GM23248 (cell line): ENCODE measurements around the gene ULK3. TPM values are rescaled to one million over a fixed set of nuclear protein-coding genes. Genes with fewer than 3 reads are reported as not detected.
"Not testable (repeated sequence)": the region's sequence is repeated elsewhere in the genome, so short reads cannot be mapped to it uniquely, and the experiment has no call there.

Experiments
- DNase-seq: peaks from one replicate; pipeline ENCODE4 v3.0.0-alpha.2; 2015
- H2AFZ ChIP-seq: fragments of 200-600 bp; sonication (generic); 2 replicates; pipeline ENCODE4 v1.6.1; 2016; ENCODE audit warnings: antibody characterized with exemption
- H3F3A ChIP-seq: fragments of 200-600 bp; sonication (generic); 2 replicates; pipeline ENCODE4 v1.6.1; 2016; ENCODE audit warnings: mild to moderate bottlenecking, antibody characterized with exemption, mixed run types; ENCODE audit not compliant: insufficient read depth
- H3K27ac ChIP-seq: fragments of 200-600 bp; sonication (generic); 2 replicates; pipeline ENCODE4 v1.5.1; 2016; ENCODE audit warnings: mild to moderate bottlenecking
- H3K27me3 ChIP-seq: fragments of 200-600 bp; sonication (generic); replicated peaks from 2 replicates; pipeline ENCODE4 v1.6.1; 2016; ENCODE audit warnings: mild to moderate bottlenecking; ENCODE audit not compliant: insufficient read depth
- H3K36me3 ChIP-seq: fragments of 200-600 bp; sonication (generic); 2 replicates; pipeline ENCODE4 v1.6.1; 2016; ENCODE audit warnings: low read depth, mild to moderate bottlenecking
- H3K4me1 ChIP-seq: fragments of 200-600 bp; sonication (generic); 2 replicates; pipeline ENCODE4 v1.6.1; 2016; ENCODE audit warnings: mild to moderate bottlenecking; ENCODE audit not compliant: insufficient read depth
- H3K4me2 ChIP-seq: fragments of 200-600 bp; sonication (generic); one replicate; pipeline ENCODE4 v1.6.1; 2016; ENCODE audit warnings: mild to moderate bottlenecking; ENCODE audit not compliant: unreplicated experiment
- H3K4me3 ChIP-seq: fragments of 200-600 bp; sonication (generic); 2 replicates; pipeline ENCODE4 v1.5.1; 2016; ENCODE audit warnings: mild to moderate bottlenecking
- H3K79me2 ChIP-seq: fragments of 200-600 bp; sonication (generic); 2 replicates; pipeline ENCODE4 v1.6.1; 2016; ENCODE audit warnings: mild to moderate bottlenecking; ENCODE audit not compliant: insufficient read depth
- H3K9ac ChIP-seq: fragments of 200-600 bp; sonication (generic); 2 replicates; pipeline ENCODE4 v1.6.1; 2016; ENCODE audit warnings: mild to moderate bottlenecking
- H3K9me2 ChIP-seq: fragments of 200-600 bp; sonication (generic); 2 replicates; pipeline ENCODE4 v1.6.1; 2016; ENCODE audit warnings: mixed run types, mild to moderate bottlenecking, moderate library complexity; ENCODE audit not compliant: insufficient read depth
- H3K9me3 ChIP-seq: fragments of 200-600 bp; sonication (generic); one replicate; pipeline ENCODE4 v1.6.1; 2017; ENCODE audit warnings: low read depth
- H4K20me1 ChIP-seq: fragments of 200-600 bp; sonication (generic); 2 replicates; pipeline ENCODE4 v1.6.0; 2016; ENCODE audit not compliant: insufficient read depth
- EZH2 ChIP-seq: fragments of 200-600 bp; sonication (generic); IDR thresholded peaks from 2 replicates; pipeline ENCODE4 v1.6.1; 2018; ENCODE audit warnings: antibody characterized with exemption, mild to moderate bottlenecking; ENCODE audit not compliant: insufficient read depth, poor library complexity, severe bottlenecking
- EZH2phosphoT487 ChIP-seq: fragments of 200-600 bp; sonication (generic); IDR thresholded peaks from 2 replicates; pipeline ENCODE4 v1.6.1; 2018; ENCODE audit warnings: antibody characterized with exemption, moderate library complexity, mild to moderate bottlenecking, low read depth; ENCODE audit not compliant: insufficient read depth
- WGBS, 2 experiments: methylation state at CpG; one replicate each; pipeline ENCODE4 v1.1.6; 2015 to 2017; ENCODE audit warnings: low lambda C conversion rate in 2 of 2, low coverage in 1 of 2; ENCODE audit errors: missing lambda C conversion rate in 2 of 2; 5-methylcytosine and 5-hydroxymethylcytosine counted together
- in situ Hi-C: fragments of 300-500 bp; cut with MboI; formaldehyde crosslinking; loops from 2 replicates; pipeline ENCODE4 v1.15.0; 2020
- polyA plus RNA-seq: library from polyadenylated mRNA; unstranded; fragments of >200 nt; fragmentation: Nextera tagmentation; extraction: Ambion mirVana; gene quantifications from 2 replicates; pipeline ENCODE4 v1.2.1, GENCODE V29; 2016
- total RNA-seq: library from RNA; depleted of rRNA; stranded (reverse); fragments of >200 nt; shearing (Covaris generic); gene quantifications from 2 replicates; pipeline ENCODE4 v1.2.3, GENCODE V29; 2014

The ULK3 gene
- total and polyA plus RNA-seq, 2 experiments from 2014 or later = 14.6 to 30.3 TPM

GRCh38 chr15:74889883-74890664 lies 47.1 kb upstream of the ULK3 start, which contains the start of gene MPI:
MPI (plus strand) TSS chr15:74890042; CDS start chr15:74890074, 32 bp downstream.
- TF ChIP-seq EZH2 = no peak
- Histone ChIP-seq H3K9ac (peak within 1 kb of the TSS; percentile 90), H3K4me1 (peaks cover 13% of the 10 kb centered on the region), H4K20me1 (no peaks in the 10 kb centered on the region), H3K27ac (peak within 1 kb of the TSS; percentile 3; the same call in 1 of the 2 replicates), H3K79me2 (peaks cover 17% of the 10 kb centered on the region; the same call in 1 of the 2 replicates), H3K4me3 (peak within 1 kb of the TSS; percentile 93), H3F3A (peaks cover 7% of the 10 kb centered on the region; the same call in 1 of the 2 replicates), H2AFZ (peak within 1 kb of the TSS; percentile 95), H3K36me3 (no peaks in the 10 kb centered on the region), H3K9me2 (no peaks in the 10 kb centered on the region), H3K9me3 (no peaks in the 10 kb centered on the region), H3K4me2 (peak within 1 kb of the TSS; percentile 82), H3K27me3 (no peaks in the 10 kb centered on the region)
- in situ Hi-C loops = no loop called here
- WGBS, 2 experiments = 1% methylated on average over 47 of the region's 47 CpGs
- peak; percentile 95 for DNase-seq

- 7 to 9% methylated on average over 8 of the region's 8 CpGs for WGBS, 2 experiments
Measured at GRCh38 chr15:74889390-74889882, 46.5 kb upstream of the ULK3 start.

GRCh38 chr15:74888716-74889115 lies 45.8 kb upstream of the ULK3 start:
- in situ Hi-C loops = no loop called here
- Histone ChIP-seq H2AFZ (no peak overlapping the region), H3K4me2 (no peak overlapping the region)

More at GRCh38 chr15:74889390-74889882, 46.5 kb upstream of the ULK3 start:
- peaks cover 7% of the 10 kb centered on the region; the same call in 1 of the 2 replicates for H3F3A ChIP-seq
- H4K20me1 ChIP-seq = no peaks in the 10 kb centered on the region
- H3K9ac ChIP-seq = peak overlapping the region; percentile 90
- peak overlapping the region; percentile 95 for H2AFZ ChIP-seq
- H3K36me3 ChIP-seq = no peaks in the 10 kb centered on the region
- peak overlapping the region; percentile 93 for H3K4me3 ChIP-seq
- no peaks in the 10 kb centered on the region for H3K9me2 ChIP-seq
- peak overlapping the region; percentile 82 for H3K4me2 ChIP-seq
- peak overlapping the region; percentile 3; the same call in 1 of the 2 replicates for H3K27ac ChIP-seq
- H3K79me2 ChIP-seq = peaks cover 17% of the 10 kb centered on the region; the same call in 1 of the 2 replicates
- no peaks in the 10 kb centered on the region for H3K27me3 ChIP-seq
- H3K9me3 ChIP-seq = no peaks in the 10 kb centered on the region
- TF ChIP-seq EZH2phosphoT487 = no peak
- no peak for TF ChIP-seq EZH2
- in situ Hi-C loops = no loop called here
- DNase-seq = peak; percentile 60
- peaks cover 20% of the 10 kb centered on the region for H3K4me1 ChIP-seq

GRCh38 chr15:74887537-74888193 lies 44.7 kb upstream of the ULK3 start:
- H3K4me1 ChIP-seq = peaks cover 20% of the 10 kb centered on the region
- H3K9ac ChIP-seq, H4K20me1 ChIP-seq, H3K27ac ChIP-seq, DNase-seq, H3K9me3 ChIP-seq, H3F3A ChIP-seq, in situ Hi-C loops, H3K36me3 ChIP-seq, H3K4me2 ChIP-seq, H3K9me2 ChIP-seq, H3K4me3 ChIP-seq, H3K27me3 ChIP-seq, H2AFZ ChIP-seq: not testable (repeated sequence)
- WGBS, 2 experiments = 80 to 92% methylated on average over 8 to 10 of the region's 10 CpGs
- peaks cover 17% of the 10 kb centered on the region; the same call in 1 of the 2 replicates for H3K79me2 ChIP-seq

More at GRCh38 chr15:74888716-74889115, 45.8 kb upstream of the ULK3 start:
- no peak for DNase-seq
- peaks cover 20% of the 10 kb centered on the region for H3K4me1 ChIP-seq
- TF ChIP-seq EZH2 (no peak), EZH2phosphoT487 (no peak)
- no peaks in the 10 kb centered on the region for H3K36me3 ChIP-seq
- H3K79me2 ChIP-seq = peaks cover 17% of the 10 kb centered on the region; the same call in 1 of the 2 replicates
- no peaks in the 10 kb centered on the region for H3K9me2 ChIP-seq
- no peaks in the 10 kb centered on the region for H4K20me1 ChIP-seq
- H3K9me3 ChIP-seq = no peaks in the 10 kb centered on the region
- H3K9ac ChIP-seq = no peak overlapping the region
- no peak overlapping the region for H3K27ac ChIP-seq
- peaks cover 7% of the 10 kb centered on the region; the same call in 1 of the 2 replicates for H3F3A ChIP-seq
- no peak overlapping the region for H3K4me3 ChIP-seq
- H3K27me3 ChIP-seq = no peaks in the 10 kb centered on the region
- 98 to 99% methylated on average over 4 of the region's 4 CpGs for WGBS, 2 experiments
